Fibroblast of lung (primary cell): Measurements from ENCODE around the gene DNAH5.

Experiments
- EZH2 ChIP-seq: IDR thresholded peaks from 2 replicates; pipeline ENCODE4 v1.5.1; 2012; ENCODE audit warnings: low read length, control low read depth, mild to moderate bottlenecking; ENCODE audit errors: missing control alignments
- TF ChIP-seq, protein P1 (sequence below), 2 donors: IDR thresholded peaks in 1 of 2; conservative IDR thresholded peaks in 1 of 2; 1 replicate in 1 of 2; 2 replicates in 1 of 2; pipeline ENCODE4 v1.5.1; 2011 to 2012; ENCODE audit warnings: low read length in 2 of 2, control low read depth in 1 of 2, inconsistent platforms in 1 of 2, low read depth in 1 of 2, mild to moderate bottlenecking in 1 of 2

DNA sequence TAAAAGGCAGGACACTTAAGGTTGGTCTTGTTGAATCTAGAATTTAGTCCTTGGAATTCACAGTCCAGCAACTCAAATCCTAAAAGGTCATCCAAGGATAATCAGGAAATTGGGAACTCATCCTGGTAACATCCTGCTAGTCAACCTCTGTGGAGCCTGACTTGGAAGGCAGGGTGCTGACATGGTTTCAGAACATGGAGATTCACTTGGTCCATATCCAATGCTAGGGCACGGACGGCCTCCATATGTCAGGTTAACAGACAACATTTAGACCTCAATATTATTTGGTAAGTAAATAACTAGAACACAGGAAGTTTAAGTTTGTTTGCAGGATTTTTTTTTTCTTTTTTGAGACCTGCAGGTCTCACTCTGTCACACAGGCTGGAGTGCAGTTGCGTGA is 783 bp upstream of the DNAH5 start:
- TF ChIP-seq, protein P1, sequence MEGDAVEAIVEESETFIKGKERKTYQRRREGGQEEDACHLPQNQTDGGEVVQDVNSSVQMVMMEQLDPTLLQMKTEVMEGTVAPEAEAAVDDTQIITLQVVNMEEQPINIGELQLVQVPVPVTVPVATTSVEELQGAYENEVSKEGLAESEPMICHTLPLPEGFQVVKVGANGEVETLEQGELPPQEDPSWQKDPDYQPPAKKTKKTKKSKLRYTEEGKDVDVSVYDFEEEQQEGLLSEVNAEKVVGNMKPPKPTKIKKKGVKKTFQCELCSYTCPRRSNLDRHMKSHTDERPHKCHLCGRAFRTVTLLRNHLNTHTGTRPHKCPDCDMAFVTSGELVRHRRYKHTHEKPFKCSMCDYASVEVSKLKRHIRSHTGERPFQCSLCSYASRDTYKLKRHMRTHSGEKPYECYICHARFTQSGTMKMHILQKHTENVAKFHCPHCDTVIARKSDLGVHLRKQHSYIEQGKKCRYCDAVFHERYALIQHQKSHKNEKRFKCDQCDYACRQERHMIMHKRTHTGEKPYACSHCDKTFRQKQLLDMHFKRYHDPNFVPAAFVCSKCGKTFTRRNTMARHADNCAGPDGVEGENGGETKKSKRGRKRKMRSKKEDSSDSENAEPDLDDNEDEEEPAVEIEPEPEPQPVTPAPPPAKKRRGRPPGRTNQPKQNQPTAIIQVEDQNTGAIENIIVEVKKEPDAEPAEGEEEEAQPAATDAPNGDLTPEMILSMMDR (conservative IDR thresholded peaks at IDR 0.05 in 1 of 2, IDR thresholded peaks at IDR 0.05 in 1 of 2; ENCODE audit: low read depth in 1 of 2, low read length in 2 of 2) = no peak
- no peak for TF ChIP-seq EZH2
